Esophagus squamous epithelium (tissue), 4 donors: ENCODE data around the gene MX2.
"Not testable (repeated sequence)": the region's sequence is repeated elsewhere in the genome, so short reads cannot be mapped to it uniquely, and the experiment has no call there.

ENCODE experiments used
- CTCF ChIP-seq, 6 experiments: fragments of 450-650 bp in 4 of 6; fragments of 200-600 bp in 2 of 6; sonication (generic) in 2 of 6; IDR thresholded peaks; one replicate each; pipeline ENCODE4 v1.5.1; 2016 to 2019; ENCODE audit warnings: antibody characterized with exemption in 6 of 6, mild to moderate bottlenecking in 4 of 6, moderate library complexity in 4 of 6
- POLR2A ChIP-seq, 4 donors: fragments of 450-650 bp; IDR thresholded peaks; one replicate each; pipeline ENCODE4 v1.6.1; 2017; ENCODE audit warnings: antibody characterized with exemption in 4 of 4, mild to moderate bottlenecking in 4 of 4, moderate library complexity in 3 of 4

- TF ChIP-seq CTCF, POLR2A (IDR thresholded peaks at IDR 0.05): not testable (repeated sequence)
Measured at GRCh38 chr21:41313285-41314164, 48.3 kb upstream of the MX2 start.
